Measurements from ENCODE around the gene PCSK5.
A peak's percentile ranks its signal among the peaks of the same experiment; 100 is the strongest.

Gene PCSK5

DNA sequence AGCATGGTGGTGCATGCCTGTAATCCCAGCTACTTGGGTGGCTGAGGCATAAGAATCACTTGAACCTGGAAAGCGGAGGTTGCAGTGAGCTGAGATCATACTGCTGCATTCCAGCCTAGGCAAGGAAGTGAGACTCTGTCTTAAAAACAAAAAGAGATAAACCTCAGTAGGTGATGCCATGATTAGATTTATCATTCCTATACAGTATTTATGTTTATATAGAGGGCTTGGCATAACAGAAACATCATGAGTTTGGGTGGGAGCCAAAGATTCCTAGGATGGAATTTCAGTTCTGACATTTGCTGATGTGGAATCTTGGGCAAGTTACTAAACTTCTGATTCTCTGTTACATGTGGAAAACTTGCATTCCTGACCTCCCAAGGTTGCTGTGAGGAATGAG is 481.4 kb downstream of the PCSK5 start:
- DNase-seq, result no peak

DNA sequence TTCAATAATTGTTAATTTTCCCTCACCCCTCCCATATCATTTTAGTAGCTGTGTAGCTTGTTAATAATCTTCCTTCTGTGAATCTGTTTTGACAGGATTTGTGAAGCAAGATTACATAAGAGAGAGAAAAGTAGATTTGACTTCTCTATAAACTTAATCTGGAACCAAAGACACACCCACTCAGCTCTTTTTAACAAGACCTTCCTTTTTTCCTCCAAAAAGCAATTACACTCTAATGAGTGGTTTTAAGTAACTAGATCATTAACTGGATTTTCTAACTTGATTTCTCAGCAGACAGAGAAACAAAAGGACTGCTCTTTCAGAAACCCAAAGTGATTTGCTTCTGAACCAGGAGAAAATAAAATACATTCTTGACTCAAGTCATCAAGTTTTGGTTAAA is 481.9 kb downstream of the PCSK5 start:
- DNase-seq, result no peak

DNA sequence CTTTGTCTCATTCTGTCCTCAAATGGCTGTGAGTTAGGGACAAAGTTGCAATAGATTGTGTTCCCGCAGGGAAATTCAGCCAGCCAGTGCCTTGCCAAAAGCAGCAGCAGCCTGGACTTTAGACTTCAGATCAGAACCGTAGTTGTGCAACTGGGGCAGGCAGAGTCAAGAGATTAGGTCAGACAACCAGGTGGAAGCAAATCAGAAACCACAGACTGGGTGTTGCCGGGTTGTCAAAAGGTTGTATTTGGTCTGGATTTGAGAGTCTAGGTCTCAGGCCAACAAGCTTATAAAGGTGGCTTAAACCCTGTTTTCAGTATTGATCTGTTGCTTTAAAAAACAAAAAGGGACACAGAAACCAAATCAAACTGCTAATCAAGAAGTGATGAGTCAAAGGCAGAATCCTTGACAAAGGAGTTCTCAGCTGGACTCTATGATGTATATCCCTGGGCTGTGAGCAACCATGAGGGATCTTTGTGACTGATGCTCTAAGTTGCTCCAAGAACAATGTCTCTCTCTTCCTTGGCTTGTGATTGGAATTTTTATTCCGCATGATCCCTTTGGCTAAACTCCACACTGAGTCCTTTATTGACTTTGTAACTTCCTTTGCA is 482.8 kb downstream of the PCSK5 start:
- DNase-seq, result no peak

DNA sequence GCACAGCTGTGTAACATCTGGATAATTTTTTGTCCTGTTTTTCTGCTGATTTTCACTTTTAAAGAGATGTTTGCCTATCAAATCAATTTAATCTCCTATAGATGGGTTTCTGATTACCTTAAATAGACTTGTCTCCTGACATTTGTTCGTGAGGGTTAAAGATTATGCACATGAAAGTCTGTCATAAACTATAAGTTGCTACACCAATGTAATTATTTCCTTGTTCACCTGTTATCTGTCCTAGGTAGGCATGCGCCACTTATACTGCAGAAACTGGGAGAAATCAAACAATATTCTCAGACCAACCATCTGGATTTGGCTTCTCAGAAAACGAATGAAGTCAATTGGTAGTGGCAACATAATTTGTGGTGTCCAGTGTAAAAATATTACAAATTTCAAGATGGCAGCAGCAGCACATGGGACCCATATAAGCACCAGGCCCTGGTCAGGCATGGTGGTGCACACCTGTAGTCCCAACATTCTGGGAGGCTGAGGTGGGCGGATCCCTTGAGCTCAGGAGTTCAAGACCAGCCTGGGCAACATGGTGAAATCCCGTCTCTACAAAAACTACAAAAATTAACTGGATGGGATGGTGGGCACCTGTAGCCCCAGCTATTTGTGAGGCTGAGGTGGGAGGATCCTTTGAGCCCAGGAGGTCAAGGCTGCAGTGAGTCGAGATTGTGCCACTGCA is 483.5 kb downstream of the PCSK5 start:
- DNase-seq, result no peak

DNA sequence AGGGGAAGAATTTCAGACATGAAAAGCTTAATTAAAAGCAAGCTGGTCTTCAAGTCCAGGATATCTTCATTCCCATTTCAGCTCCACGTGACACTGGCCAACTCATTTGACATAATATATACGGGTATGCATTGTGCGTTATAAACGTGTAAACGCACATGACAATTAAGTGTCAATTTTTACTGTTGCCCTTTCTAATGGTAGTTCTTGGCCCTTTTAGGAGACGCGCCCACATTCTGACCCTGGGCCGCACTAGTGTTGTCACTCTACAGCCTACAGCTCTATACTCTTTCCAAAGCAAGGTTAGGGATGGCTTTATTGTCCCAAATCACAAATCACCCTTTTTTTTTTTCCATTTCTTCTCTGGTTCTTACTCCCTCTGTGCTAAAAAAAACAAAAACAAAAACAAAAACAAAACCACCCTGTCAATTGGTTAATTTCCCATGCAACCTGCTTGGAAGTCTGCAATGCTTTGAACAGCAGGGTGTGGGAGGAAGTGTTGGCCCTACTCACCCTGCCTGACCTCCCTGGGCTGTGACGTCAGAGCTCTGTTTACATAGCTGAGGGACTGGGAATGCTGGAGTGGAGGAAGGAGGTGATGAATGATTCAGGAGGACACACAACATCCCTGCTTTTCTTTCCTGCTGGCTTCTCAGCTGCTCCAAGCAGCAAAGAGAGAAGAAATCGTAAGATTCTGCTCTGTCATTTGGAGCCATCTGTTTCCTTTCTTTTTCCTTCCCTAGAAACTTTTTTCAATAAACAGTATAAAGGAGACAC is 484.5 kb downstream of the PCSK5 start:
- DNase-seq, result no peak

DNA sequence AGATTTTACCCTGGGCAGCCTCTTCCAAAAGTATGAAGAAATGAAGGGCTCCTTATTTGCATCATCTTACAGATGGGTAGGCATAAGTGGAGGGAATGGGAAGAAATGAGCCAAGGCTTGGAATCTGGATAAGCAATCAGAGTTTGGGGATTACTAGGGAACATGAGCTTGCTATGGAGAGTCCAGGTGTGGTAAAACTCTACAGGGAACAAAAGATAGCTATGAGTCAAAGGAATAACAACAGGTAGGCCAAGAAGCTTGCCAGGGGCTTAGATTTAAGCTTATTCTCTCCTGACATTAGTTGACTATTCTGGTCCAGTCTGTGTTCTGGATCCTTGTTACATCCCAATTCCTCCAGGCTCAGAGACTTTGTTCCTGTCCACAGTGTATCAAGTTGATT is 487.3 kb downstream of the PCSK5 start:
- no peak for DNase-seq

DNA sequence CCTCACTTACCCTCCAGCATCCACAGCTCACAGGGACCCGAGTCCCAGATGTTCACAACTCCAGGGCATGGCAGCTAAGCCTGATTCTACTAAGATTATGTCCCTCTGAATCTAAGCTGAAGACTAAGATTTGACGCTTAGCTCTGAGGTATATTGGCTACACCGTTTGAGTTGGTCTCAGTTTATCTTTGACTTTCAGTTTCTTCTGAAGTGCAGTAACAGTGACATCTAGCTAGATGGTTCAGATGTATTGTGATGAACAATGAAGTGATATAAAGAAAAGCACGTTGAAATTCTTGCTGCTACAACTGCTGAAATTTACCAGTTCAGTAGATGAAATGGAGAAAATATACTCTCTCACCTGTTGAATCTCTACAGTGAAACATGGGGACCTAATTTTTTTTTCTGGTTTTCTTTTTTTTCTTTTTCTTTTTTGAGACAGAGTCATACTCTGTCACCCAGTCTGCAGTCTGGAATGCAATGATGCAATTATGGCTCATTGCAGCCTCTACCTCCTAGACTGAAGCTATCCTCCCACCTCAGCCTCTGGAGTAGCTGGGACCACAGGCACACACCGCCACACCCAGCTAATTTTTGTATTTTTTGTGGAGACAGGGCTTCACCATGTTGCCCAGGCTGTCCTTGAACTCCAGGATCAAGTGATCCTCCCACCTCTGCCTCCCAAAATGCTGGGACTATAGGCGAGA is 488.0 kb downstream of the PCSK5 start:
- no peak for DNase-seq

DNA sequence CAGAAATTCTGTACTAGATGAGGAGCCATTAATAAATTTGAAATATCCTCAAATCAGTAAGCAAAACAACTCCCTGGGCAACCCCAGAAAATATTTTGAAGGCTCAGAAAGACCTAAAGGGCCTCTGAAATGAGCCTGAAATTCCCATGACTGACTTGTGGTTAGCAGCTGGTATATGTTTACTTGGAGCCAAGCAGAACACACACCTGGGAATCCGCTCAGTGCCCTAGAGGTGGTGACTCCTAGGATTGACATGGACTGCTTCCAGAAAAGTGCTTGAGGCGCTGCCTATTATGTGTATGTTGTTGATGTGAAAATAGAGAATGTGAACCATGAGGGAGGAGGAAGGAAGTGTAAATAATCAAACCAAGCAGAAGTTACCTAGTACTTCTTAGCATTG is 489.0 kb downstream of the PCSK5 start:
- DNase-seq, result no peak

DNA sequence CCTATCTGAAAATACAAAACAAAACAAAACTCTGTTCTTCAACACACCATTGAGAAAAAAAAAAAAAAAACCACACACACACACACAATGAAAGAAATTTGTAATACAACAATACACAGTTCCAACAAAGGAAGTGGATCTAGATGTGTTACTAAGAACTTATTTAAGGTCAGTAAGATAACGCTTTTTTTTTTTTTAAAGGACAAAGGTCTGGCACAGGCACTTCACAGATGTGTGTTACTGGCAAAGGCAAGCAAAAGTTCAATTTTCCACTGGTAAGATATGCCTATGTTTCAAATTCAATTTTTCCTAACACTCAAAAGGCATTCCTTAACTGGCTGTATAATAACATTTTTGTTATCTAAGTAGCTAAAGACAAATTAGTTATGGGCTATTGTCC is 500.2 kb downstream of the PCSK5 start:
- no peak for DNase-seq

DNA sequence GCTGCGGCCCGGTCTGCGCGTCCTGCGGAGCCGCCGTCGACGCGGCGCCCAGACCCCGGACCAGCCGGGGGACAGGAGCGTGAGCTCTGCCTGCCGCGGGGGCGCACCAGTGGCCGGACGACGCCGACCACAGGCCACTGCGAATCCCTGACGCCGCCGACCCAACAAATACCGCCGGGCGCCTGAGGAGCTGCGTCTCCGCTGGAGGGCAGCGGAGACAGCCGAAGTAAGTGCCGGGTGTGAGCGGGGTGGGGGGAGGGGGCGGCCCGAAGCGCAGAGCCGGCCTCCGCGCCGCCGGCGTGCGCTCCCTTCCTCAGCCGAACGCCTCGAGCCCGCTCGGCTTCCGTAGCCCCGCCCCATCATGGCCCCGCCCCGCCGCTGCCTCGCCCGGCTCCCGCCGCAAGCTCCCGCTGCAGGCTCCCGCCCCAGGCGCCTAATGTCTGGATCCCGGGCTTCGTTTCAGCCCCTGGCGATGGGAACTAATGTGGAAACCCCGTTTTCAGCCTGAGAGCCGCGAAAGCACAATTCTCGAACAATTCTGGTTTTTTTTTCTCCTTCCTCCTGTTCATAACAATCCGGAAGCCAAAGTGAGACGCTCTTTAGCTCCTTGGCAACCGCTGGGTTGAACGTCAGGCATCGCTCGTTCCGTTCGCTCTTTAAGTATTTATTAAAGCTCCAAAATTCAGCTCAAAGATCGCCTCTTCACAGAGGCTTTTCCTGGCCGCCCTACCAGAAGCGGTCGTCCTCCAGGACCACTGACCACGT is 503.9 kb downstream of the PCSK5 start, which contains the start of gene RFK:
Gene RFK, minus strand, starts transcription at position 232 of the 765 bp plus-strand sequence. CDS start 255 bp downstream, outside the sequence.
- peak; percentile 98 for DNase-seq

DNA sequence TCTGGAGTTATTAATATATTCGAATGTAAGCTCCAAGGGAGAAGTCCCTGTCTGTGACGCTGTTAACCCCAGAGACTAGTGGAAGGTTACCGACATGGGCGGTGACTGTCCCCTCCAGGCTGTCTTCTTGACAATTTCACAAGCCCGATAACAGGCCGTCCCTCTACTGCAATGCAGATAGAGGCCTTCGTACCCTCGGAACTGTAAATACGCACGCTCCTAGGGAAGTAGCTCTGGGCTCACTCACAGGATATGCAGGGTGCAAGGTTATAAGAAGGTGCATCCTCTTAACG is 504.4 kb downstream of the PCSK5 start:
- DNase-seq, result peak; percentile 81

DNA sequence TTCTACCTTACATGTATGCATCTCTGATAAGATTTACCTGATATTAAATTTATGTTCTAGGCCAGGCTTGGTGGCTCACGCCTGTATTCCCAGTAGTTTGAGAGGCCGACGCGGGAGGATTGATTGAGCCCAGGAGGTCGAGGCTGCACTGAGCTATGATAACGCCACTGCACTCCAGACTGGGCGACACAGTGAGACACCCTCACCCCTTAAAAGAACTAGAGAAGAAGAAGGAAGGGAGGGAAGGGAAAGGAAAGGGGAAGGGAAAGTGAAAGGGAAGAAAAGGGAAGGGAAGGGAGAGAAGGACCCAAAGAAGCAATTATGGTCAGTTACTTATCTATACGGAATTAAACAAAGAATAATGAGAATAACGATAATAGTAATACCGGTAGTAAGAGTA is 504.9 kb downstream of the PCSK5 start:
- DNase-seq, result no peak

DNA sequence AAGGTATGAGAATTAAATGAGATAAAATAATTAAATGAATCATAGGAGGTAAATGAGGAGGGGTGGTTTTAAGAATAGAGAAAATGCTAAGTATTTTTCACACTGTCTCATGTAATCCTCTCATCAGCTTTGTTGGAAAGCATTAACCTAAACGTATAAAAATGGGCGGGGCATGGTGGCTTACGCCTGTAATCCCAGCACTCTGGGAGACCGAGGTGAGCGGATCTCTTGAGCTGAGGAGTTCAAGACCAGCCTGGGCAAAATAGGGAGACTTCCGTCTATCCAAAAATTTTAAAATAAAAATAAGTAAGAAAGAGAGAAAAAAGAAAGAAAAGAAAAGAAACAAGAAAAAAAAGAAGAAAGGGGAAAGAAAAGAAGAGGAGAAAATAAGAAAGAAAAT is 505.7 kb downstream of the PCSK5 start:
- DNase-seq, result no peak

DNA sequence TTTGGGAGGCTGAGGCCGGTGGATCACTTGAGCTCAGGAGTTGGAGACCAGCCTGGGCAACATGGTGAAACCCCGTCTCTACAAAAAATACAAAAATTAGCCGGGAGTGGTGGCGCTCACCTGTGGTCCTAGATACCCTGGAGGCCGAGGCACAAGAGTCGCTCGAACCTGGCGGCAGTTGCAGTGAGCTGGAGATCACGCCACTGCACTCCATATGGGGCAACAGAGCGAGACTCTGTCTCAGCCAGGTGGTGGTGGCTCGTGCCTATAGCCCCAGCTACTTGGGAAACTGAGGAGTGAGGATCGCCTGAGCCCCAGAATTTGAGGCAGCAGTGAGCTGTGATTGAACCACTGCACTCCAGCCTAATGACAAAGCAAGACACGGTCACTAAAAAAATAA is 506.1 kb downstream of the PCSK5 start:
- DNase-seq, result no peak

DNA sequence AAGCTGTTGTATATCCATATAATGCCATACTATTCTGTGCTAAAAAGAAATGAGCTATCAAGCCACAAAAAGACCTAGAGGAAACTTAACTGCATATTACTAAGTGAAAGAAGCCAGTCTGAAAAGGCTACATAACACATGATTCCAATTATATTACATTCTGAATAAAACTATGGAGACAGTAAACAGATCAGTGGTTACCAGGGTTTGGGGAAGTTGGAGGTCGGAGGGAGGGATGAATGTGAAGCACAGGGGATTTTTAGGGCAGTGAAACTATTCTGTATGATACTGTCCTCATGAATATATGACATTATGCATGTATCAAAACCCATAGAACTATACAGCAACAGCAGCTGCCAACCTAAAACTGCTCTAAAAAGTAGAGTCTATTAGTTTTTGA is 509.4 kb downstream of the PCSK5 start:
- no peak for DNase-seq

DNA sequence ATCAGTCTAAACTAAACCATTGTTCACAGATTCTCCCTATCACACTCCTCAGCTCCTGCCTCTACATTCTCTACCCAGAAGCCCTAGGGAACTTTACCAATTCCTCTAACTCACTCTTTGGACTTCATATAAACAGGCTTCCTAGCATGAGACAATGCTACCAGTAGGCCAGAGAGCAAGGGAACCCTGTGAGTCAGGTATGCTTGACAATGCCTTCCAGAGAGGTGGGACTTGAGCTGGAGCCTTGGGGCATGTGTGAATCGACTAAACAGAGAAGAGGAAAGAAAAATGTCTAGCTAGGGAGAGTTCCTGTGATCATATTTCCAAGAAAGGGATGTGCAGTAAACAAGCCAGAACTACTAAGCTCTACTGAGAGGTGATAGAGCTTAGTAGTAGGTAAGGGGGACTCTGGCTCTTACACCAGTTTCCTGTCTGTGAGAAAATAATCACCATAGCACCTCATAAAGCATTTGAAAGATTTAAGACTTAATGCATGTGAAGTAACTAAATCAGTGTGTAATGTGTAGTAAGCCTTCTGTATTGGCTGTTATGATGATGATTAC is 510.1 kb downstream of the PCSK5 start:
- DNase-seq, result no peak

DNA sequence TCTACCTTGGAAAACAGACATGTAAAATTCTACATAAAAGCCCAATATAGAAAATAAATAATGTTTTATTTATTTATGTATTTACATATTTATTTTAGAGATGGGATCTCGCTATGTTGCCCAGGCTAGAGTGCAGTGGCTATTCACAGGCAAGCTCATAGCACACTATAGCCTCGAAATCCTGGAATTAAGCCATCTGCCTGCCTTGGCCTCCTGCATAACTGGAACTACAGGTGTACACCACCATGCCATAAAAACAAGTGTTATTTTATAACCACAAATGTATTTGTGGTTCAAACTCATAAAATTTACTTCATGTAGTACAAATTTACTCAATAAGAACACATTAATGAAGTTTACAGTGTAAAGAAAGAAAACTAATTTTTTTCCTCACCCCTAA is 510.7 kb downstream of the PCSK5 start:
- DNase-seq, result no peak

DNA sequence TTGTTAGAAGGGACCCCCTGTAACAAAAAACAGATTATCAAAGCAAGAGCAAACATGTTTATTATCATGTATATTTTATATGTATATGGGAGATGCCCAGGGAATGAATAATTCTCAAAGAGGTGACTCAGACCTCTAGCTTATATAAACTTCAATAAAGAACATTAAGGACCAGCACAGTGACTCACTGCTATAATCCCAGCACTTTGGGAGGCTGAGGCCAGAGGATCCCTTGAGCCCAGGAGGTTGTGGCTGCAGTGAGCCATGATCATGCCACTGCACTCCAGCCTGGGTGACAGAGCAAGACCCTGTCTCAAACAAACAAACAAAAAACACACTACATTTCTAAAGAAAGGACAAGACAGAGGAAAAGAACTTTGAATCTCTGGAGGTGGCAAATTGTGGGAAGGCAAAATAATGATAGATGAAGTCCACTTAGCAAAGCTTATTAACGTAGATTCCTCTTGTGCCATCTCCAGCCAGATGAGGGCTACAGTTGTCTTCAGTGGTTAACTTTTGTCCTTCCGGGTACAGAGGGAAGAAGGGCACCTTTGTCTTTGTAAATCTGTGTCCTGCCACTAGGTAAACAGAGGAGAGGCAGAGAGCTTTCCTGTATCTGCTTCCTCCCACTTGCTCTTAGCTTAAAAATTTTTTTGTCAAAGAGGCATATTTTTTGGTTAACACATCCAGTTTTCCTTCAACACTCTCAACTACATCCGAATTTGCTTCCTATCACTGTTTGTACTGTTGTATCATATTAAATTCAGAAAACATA is 511.3 kb downstream of the PCSK5 start:
- no peak for DNase-seq

DNA sequence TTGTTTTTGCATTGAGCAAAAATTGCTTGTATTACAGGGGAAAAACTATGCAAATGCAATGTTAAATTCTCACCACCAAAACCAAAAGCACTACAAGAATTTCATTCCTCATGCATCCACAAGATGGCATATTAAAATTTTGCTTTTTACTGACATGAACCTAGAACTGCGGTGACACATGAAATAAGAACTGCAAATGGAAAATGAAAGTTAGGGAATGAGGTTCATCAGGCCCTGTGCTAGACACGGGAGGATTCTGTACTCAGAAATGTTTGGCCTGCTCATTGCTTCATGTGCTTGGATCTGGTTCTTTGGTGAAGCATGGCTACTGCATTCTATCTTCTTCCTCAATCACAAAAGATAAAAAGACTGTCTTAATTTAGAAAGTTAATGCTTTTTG is 512.9 kb downstream of the PCSK5 start:
- DNase-seq, result no peak

DNA sequence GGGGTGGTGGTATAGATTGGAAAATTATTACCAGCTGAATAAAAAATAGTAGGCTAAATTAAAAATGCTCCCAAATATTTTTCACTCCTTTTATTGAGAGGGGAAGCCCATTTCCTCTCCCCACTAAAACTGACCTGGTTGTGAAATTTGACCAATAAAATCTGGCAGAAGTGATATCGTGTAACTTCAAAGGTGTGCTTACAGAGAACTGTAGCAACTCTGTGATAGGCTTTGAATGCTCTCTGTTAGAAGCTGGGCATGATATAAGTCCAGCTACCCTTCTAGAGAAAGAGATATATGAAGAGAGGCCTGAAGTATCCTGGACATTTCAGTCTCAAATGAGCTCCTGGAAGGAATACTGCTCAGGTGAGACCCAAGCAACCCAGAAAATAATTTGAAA is 513.9 kb downstream of the PCSK5 start:
- DNase-seq, result no peak

DNA sequence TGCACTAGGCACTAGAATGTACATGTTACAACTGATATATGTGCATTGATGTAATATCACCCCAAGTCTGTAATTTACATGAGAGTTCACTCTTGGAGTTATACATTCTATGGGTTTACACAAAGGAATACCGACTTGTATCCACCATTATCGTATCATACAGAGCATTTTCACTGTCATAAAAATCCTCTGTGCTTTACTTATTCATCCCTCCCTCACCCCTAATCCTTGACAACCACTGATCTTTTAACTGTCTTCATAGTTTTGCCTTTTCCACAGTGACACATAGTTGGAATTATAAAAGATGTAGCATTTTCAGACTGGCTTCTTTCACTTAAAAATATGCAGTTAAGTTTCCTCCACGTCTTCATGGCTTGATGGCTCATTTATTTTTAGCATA is 514.9 kb downstream of the PCSK5 start:
- no peak for DNase-seq

DNA sequence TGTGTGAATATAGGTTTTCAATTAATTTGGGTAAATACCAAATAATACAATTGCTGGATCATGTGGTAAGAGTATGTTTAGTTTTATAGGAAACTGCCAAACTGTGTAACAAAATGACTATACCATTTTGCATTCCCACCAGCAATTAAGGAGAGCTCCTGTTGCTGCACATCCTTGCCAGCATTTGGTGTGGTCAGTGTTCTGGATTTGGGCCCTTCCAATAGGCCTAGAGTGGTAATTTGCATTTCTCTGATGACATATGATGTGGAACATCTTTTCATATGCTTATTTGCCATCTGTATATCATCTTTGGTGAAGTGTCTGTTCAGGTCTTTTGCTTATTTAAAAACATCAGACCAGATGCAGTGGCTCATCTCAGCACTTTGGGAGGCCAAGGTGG is 515.4 kb downstream of the PCSK5 start:
- no peak for DNase-seq

Data from activated effector memory CD4-positive, alpha-beta T cell treated with anti-CD3 and anti-CD28 coated beads, Interleukin-2, amount 50 U/mL, for 16 hours (primary cell).